WTC11 (cell line): ENCODE results near the gene SDCCAG8. TPM values are rescaled to one million over a fixed set of nuclear protein-coding genes. Genes with fewer than 3 reads are reported as not detected.

Experiments
- ATAC-seq: fragments of 200-7000 bp; cut with Tn5 transposase; 2 replicates; pipeline ENCODE4 v1.10.0; 2021; ENCODE audit warnings: mild to moderate bottlenecking, moderate library complexity
- CTCF ChIA-PET: fragments of 300-600 bp; sonication (Branson Sonifier 250); formaldehyde crosslinking; loops from one replicate; lab custom pipeline; 2021; ENCODE audit warnings: antibody characterized with exemption; lab: Charles Lee
- POLR2A ChIA-PET: fragments of 350-600 bp; sonication (Branson Sonifier 250); formaldehyde crosslinking; loops from one replicate; lab custom pipeline; 2021; ENCODE audit warnings: antibody characterized with exemption; lab: Charles Lee
- DNase-seq: peaks from one replicate; pipeline ENCODE4 v3.0.0; 2021; ENCODE audit warnings: low spot score
- H3K27ac Mint-ChIP-seq: 2 replicates; pipeline ENCODE4 v1.8.0; 2021; ENCODE audit warnings: mixed read lengths
- H3K27me3 Mint-ChIP-seq: 2 replicates; pipeline ENCODE4 v1.8.0; 2021; ENCODE audit warnings: low read depth, mild to moderate bottlenecking, moderate library complexity, mixed read lengths
- H3K36me3 Mint-ChIP-seq: 2 replicates; pipeline ENCODE4 v1.8.0; 2021; ENCODE audit warnings: mixed read lengths
- H3K4me1 Mint-ChIP-seq: 2 replicates; pipeline ENCODE4 v1.8.0; 2022; ENCODE audit warnings: mixed read lengths
- H3K4me3 Mint-ChIP-seq: 2 replicates; pipeline ENCODE4 v1.8.0; 2021; ENCODE audit warnings: mild to moderate bottlenecking, moderate library complexity, mixed read lengths
- H3K9me3 Mint-ChIP-seq: 2 replicates; pipeline ENCODE4 v1.8.0; 2021; ENCODE audit warnings: mixed read lengths
- ATF1 ChIP-seq: sonication (generic); formaldehyde crosslinking; IDR thresholded peaks from 2 replicates; pipeline ENCODE4 v1.8.1; 2023; ENCODE audit warnings: mild to moderate bottlenecking, moderate library complexity, missing genetic modification reagents
- ATF3 ChIP-seq: sonication (generic); formaldehyde crosslinking; conservative IDR thresholded peaks from 2 replicates; pipeline ENCODE4 v1.8.1; 2022; ENCODE audit warnings: mild to moderate bottlenecking, missing genetic modification reagents
- E2F4 ChIP-seq: sonication (generic); formaldehyde crosslinking; IDR thresholded peaks from 2 replicates; pipeline ENCODE4 v1.8.1; 2022; ENCODE audit warnings: low read depth, mild to moderate bottlenecking, moderate library complexity, missing genetic modification reagents, borderline replicate concordance
- EMX1 ChIP-seq: fragments of 250-450 bp; sonication (Bioruptor Pico); IDR thresholded peaks from 2 replicates; pipeline ENCODE4 v1.8.0; 2021; ENCODE audit warnings: mild to moderate bottlenecking
- FOXK1 ChIP-seq: sonication (generic); formaldehyde crosslinking; IDR thresholded peaks from 2 replicates; pipeline ENCODE4 v1.8.0; 2022; ENCODE audit warnings: mild to moderate bottlenecking, moderate library complexity, missing genetic modification reagents
- MAX ChIP-seq: sonication (generic); formaldehyde crosslinking; IDR thresholded peaks from 2 replicates; pipeline ENCODE4 v1.8.0; 2022; ENCODE audit warnings: mild to moderate bottlenecking, missing genetic modification reagents
- NFATC4 ChIP-seq: fragments of 250-450 bp; sonication (Bioruptor Pico); IDR thresholded peaks from 2 replicates; pipeline ENCODE4 v1.9.0; 2021; ENCODE audit warnings: mild to moderate bottlenecking
- RELA ChIP-seq: sonication (generic); formaldehyde crosslinking; IDR thresholded peaks from 2 replicates; pipeline ENCODE4 v1.8.1; 2022; ENCODE audit warnings: missing genetic modification reagents, mild to moderate bottlenecking, borderline replicate concordance
- TEAD1 ChIP-seq: sonication (generic); formaldehyde crosslinking; IDR thresholded peaks from 2 replicates; pipeline ENCODE4 v1.8.0; 2022; ENCODE audit warnings: mild to moderate bottlenecking, missing genetic modification reagents
- ZNF263 ChIP-seq: sonication (generic); formaldehyde crosslinking; IDR thresholded peaks from 2 replicates; pipeline ENCODE4 v1.8.1; 2022; ENCODE audit warnings: low read depth, mild to moderate bottlenecking, moderate library complexity, missing genetic modification reagents
- ZNF281 ChIP-seq: sonication (generic); formaldehyde crosslinking; IDR thresholded peaks from 2 replicates; pipeline ENCODE4 v1.8.0; 2023; ENCODE audit warnings: mild to moderate bottlenecking, missing genetic modification reagents
- ZNF317 ChIP-seq: sonication (generic); formaldehyde crosslinking; IDR thresholded peaks from 2 replicates; pipeline ENCODE4 v1.8.1; 2023; ENCODE audit warnings: low read depth, mild to moderate bottlenecking, moderate library complexity, missing genetic modification reagents, borderline replicate concordance
- total RNA-seq: library from RNA; stranded (reverse); gene quantifications from 3 replicates; pipeline ENCODE4 v1.2.3, GENCODE V29; 2021
- TF ChIP-seq, protein P1 (sequence below): sonication (generic); formaldehyde crosslinking; IDR thresholded peaks from 2 replicates; pipeline ENCODE4 v1.8.0; 2023; ENCODE audit warnings: missing genetic modification reagents, mild to moderate bottlenecking, borderline replicate concordance
- TF ChIP-seq, protein P2 (sequence below): sonication (generic); formaldehyde crosslinking; IDR thresholded peaks from 2 replicates; pipeline ENCODE4 v1.8.0; 2022; ENCODE audit warnings: mild to moderate bottlenecking, missing genetic modification reagents
- TF ChIP-seq, protein P3 (sequence below): fragments of 250-450 bp; sonication (Bioruptor Pico); IDR thresholded peaks from 2 replicates; pipeline ENCODE4 v1.9.0; 2021; ENCODE audit warnings: mild to moderate bottlenecking, borderline replicate concordance
- TF ChIP-seq, protein P4 (sequence below): fragments of 250-450 bp; sonication (Bioruptor Pico); IDR thresholded peaks from 2 replicates; pipeline ENCODE4 v1.9.0; 2021; ENCODE audit warnings: moderate library complexity, mild to moderate bottlenecking, inconsistent platforms, borderline replicate concordance

Gene SDCCAG8
- total RNA-seq, 1 experiment from 2014 or later = 44.3 TPM

DNA sequence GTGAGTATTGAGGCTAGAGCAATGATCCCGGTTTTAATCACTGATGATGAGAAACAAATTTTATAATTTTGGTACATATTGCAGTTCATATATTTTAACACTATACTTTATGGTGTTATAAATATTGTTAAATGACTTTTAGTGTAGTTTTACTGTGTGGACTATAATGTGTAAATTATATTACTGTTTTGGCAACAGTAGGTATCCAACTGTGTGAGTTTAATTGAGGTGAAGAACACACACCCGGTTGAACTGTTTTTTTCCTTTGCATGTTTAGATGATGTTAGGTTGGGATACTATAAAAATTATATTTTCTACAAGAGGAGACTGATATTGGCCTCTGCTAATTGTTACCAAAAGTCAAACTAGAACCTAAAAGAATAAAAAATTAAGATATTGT is 166.5 kb downstream of the SDCCAG8 start (continued):
- no peak for TF ChIP-seq E2F4 (CRISPR knock-in tag)
- TF ChIP-seq, protein P1, sequence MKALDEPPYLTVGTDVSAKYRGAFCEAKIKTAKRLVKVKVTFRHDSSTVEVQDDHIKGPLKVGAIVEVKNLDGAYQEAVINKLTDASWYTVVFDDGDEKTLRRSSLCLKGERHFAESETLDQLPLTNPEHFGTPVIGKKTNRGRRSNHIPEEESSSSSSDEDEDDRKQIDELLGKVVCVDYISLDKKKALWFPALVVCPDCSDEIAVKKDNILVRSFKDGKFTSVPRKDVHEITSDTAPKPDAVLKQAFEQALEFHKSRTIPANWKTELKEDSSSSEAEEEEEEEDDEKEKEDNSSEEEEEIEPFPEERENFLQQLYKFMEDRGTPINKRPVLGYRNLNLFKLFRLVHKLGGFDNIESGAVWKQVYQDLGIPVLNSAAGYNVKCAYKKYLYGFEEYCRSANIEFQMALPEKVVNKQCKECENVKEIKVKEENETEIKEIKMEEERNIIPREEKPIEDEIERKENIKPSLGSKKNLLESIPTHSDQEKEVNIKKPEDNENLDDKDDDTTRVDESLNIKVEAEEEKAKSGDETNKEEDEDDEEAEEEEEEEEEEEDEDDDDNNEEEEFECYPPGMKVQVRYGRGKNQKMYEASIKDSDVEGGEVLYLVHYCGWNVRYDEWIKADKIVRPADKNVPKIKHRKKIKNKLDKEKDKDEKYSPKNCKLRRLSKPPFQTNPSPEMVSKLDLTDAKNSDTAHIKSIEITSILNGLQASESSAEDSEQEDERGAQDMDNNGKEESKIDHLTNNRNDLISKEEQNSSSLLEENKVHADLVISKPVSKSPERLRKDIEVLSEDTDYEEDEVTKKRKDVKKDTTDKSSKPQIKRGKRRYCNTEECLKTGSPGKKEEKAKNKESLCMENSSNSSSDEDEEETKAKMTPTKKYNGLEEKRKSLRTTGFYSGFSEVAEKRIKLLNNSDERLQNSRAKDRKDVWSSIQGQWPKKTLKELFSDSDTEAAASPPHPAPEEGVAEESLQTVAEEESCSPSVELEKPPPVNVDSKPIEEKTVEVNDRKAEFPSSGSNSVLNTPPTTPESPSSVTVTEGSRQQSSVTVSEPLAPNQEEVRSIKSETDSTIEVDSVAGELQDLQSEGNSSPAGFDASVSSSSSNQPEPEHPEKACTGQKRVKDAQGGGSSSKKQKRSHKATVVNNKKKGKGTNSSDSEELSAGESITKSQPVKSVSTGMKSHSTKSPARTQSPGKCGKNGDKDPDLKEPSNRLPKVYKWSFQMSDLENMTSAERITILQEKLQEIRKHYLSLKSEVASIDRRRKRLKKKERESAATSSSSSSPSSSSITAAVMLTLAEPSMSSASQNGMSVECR = no peak
- no peak for TF ChIP-seq ZNF281 (CRISPR knock-in tag)
- TF ChIP-seq, protein P2, sequence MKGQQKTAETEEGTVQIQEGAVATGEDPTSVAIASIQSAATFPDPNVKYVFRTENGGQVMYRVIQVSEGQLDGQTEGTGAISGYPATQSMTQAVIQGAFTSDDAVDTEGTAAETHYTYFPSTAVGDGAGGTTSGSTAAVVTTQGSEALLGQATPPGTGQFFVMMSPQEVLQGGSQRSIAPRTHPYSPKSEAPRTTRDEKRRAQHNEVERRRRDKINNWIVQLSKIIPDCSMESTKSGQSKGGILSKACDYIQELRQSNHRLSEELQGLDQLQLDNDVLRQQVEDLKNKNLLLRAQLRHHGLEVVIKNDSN (CRISPR knock-in tag) = no peak
- no peak for TF ChIP-seq MAX
- no peak for TF ChIP-seq ATF3 (CRISPR knock-in tag)
- no peak for TF ChIP-seq FOXK1
- TF ChIP-seq, protein P3, sequence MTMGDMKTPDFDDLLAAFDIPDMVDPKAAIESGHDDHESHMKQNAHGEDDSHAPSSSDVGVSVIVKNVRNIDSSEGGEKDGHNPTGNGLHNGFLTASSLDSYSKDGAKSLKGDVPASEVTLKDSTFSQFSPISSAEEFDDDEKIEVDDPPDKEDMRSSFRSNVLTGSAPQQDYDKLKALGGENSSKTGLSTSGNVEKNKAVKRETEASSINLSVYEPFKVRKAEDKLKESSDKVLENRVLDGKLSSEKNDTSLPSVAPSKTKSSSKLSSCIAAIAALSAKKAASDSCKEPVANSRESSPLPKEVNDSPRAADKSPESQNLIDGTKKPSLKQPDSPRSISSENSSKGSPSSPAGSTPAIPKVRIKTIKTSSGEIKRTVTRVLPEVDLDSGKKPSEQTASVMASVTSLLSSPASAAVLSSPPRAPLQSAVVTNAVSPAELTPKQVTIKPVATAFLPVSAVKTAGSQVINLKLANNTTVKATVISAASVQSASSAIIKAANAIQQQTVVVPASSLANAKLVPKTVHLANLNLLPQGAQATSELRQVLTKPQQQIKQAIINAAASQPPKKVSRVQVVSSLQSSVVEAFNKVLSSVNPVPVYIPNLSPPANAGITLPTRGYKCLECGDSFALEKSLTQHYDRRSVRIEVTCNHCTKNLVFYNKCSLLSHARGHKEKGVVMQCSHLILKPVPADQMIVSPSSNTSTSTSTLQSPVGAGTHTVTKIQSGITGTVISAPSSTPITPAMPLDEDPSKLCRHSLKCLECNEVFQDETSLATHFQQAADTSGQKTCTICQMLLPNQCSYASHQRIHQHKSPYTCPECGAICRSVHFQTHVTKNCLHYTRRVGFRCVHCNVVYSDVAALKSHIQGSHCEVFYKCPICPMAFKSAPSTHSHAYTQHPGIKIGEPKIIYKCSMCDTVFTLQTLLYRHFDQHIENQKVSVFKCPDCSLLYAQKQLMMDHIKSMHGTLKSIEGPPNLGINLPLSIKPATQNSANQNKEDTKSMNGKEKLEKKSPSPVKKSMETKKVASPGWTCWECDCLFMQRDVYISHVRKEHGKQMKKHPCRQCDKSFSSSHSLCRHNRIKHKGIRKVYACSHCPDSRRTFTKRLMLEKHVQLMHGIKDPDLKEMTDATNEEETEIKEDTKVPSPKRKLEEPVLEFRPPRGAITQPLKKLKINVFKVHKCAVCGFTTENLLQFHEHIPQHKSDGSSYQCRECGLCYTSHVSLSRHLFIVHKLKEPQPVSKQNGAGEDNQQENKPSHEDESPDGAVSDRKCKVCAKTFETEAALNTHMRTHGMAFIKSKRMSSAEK (CRISPR knock-in tag) = no peak
- TF ChIP-seq ATF1 = no peak
- TF ChIP-seq NFATC4 (CRISPR knock-in tag) = no peak
- TF ChIP-seq ZNF317 = no peak
- TF ChIP-seq, all 79 proteins: peak for 0

GRCh38 chr1:243428084-243428483 is 172.2 kb downstream of the SDCCAG8 start:
- TF ChIP-seq EMX1 (CRISPR knock-in tag) = no peak
- no peak for TF ChIP-seq RELA
- TF ChIP-seq TEAD1 (CRISPR knock-in tag) = no peak
- TF ChIP-seq, protein P2 (CRISPR knock-in tag) = no peak
- TF ChIP-seq, protein P4, sequence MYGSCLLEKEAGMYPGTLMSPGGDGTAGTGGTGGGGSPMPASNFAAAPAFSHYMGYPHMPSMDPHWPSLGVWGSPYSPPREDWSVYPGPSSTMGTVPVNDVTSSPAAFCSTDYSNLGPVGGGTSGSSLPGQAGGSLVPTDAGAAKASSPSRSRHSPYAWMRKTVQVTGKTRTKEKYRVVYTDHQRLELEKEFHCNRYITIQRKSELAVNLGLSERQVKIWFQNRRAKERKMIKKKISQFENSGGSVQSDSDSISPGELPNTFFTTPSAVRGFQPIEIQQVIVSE (CRISPR knock-in tag) = no peak
- TF ChIP-seq ZNF263 (CRISPR knock-in tag) = no peak
- Mint-ChIP-seq H3K4me1 (no peaks in the 10 kb centered on the region), H3K27me3 (no peaks in the 10 kb centered on the region), H3K36me3 (no peaks in the 10 kb centered on the region), H3K9me3 (0 out of 2 replicates have a peak, but pooled peaks cover 4% of the 10 kb centered on the region), H3K4me3 (no peak overlapping the region), H3K27ac (no peak overlapping the region)
- ChIA-PET CTCF (no interaction called here), POLR2A (no interaction called here)
- ATAC-seq (no peak), DNase-seq (no peak)
